ENCODE measurements around the gene LHPP. TPM values are rescaled to one million over a fixed set of nuclear protein-coding genes. Genes with fewer than 3 reads are reported as not detected.

The LHPP gene
- total RNA-seq, 1 donor from 2014 or later = 19.6 TPM

- no peak for DNase-seq (ENCODE audit: low spot score in 2 of 2, unreplicated experiment in 2 of 2)
- TF ChIP-seq CTCF (IDR thresholded peaks at IDR 0.05; ENCODE audit: unreplicated experiment) = no peak
- H3K36me3 Mint-ChIP-seq = peaks cover 15% of the 10 kb centered on the region
- peaks cover 7% of the 10 kb centered on the region for H3K9me3 Mint-ChIP-seq
- no peak overlapping the region for H3K27ac Mint-ChIP-seq
- no peaks in the 10 kb centered on the region for H3K4me1 Mint-ChIP-seq
- no peaks in the 10 kb centered on the region for H3K27me3 Mint-ChIP-seq (ENCODE audit: low read depth)
- H3K4me3 Mint-ChIP-seq = no peak overlapping the region
Observed at GRCh38 chr10:124496150-124496549, 34.5 kb downstream of the LHPP start.

GRCh38 chr10:124496620-124497019 is 35.0 kb downstream of the LHPP start:
- no peak for TF ChIP-seq CTCF (IDR thresholded peaks at IDR 0.05; ENCODE audit: unreplicated experiment)
- no peaks in the 10 kb centered on the region for H3K27me3 Mint-ChIP-seq (ENCODE audit: low read depth)
- H3K4me1 Mint-ChIP-seq = no peaks in the 10 kb centered on the region
- DNase-seq (ENCODE audit: low spot score in 2 of 2, unreplicated experiment in 2 of 2) = no peak
- H3K27ac Mint-ChIP-seq = no peak overlapping the region
- H3K36me3 Mint-ChIP-seq = peaks cover 17% of the 10 kb centered on the region
- H3K9me3 Mint-ChIP-seq = peaks cover 8% of the 10 kb centered on the region
- H3K4me3 Mint-ChIP-seq = no peak overlapping the region

- H3K4me1 Mint-ChIP-seq = no peaks in the 10 kb centered on the region
- peaks cover 20% of the 10 kb centered on the region for H3K36me3 Mint-ChIP-seq
- TF ChIP-seq CTCF (IDR thresholded peaks at IDR 0.05; ENCODE audit: unreplicated experiment) = no peak
- no peak for DNase-seq (ENCODE audit: low spot score in 2 of 2, unreplicated experiment in 2 of 2)
- peaks cover 11% of the 10 kb centered on the region for H3K9me3 Mint-ChIP-seq
- H3K27ac Mint-ChIP-seq = no peak overlapping the region
- H3K4me3 Mint-ChIP-seq = no peak overlapping the region
- no peaks in the 10 kb centered on the region for H3K27me3 Mint-ChIP-seq (ENCODE audit: low read depth)
Observed at GRCh38 chr10:124497196-124497881, 35.7 kb downstream of the LHPP start.

GRCh38 chr10:124498056-124498455 is 36.4 kb downstream of the LHPP start:
- Mint-ChIP-seq H3K27me3 (ENCODE audit: low read depth) (no peaks in the 10 kb centered on the region), H3K36me3 (peaks cover 17% of the 10 kb centered on the region), H3K27ac (no peak overlapping the region), H3K9me3 (peaks cover 11% of the 10 kb centered on the region), H3K4me1 (no peaks in the 10 kb centered on the region), H3K4me3 (no peak overlapping the region)
- no peak for TF ChIP-seq CTCF (IDR thresholded peaks at IDR 0.05; ENCODE audit: unreplicated experiment)
- no peak for DNase-seq (ENCODE audit: low spot score in 2 of 2, unreplicated experiment in 2 of 2)

GRCh38 chr10:124500757-124501156 is 39.1 kb downstream of the LHPP start:
- H3K36me3 Mint-ChIP-seq = peaks cover 17% of the 10 kb centered on the region
- H3K27ac Mint-ChIP-seq = no peak overlapping the region
- no peaks in the 10 kb centered on the region for H3K27me3 Mint-ChIP-seq (ENCODE audit: low read depth)
- no peak for TF ChIP-seq CTCF (IDR thresholded peaks at IDR 0.05; ENCODE audit: unreplicated experiment)
- H3K4me3 Mint-ChIP-seq = no peak overlapping the region
- H3K4me1 Mint-ChIP-seq = no peaks in the 10 kb centered on the region
- H3K9me3 Mint-ChIP-seq = peaks cover 11% of the 10 kb centered on the region
- DNase-seq (ENCODE audit: low spot score in 2 of 2, unreplicated experiment in 2 of 2) = no peak
